Parathyroid adenoma (tissue), 2 donors: ENCODE data around the gene FAM9C.

ENCODE experiments used
- H2AFZ ChIP-seq: fragments of 300-600 bp; sonication (generic); one replicate; pipeline ENCODE4 v1.7.0; 2017; ENCODE audit warnings: antibody characterized with exemption, mild to moderate bottlenecking
- H3K27ac ChIP-seq: fragments of 300-600 bp; sonication (generic); one replicate; pipeline ENCODE4 v1.7.0; 2017
- H3K27me3 ChIP-seq: fragments of 300-600 bp; sonication (generic); one replicate; pipeline ENCODE4 v1.7.0; 2017; ENCODE audit warnings: low read length; ENCODE audit not compliant: control insufficient read depth, insufficient read depth
- H3K36me3 ChIP-seq: fragments of 300-600 bp; sonication (generic); one replicate; pipeline ENCODE4 v1.7.0; 2017; ENCODE audit warnings: low read length; ENCODE audit not compliant: control insufficient read depth, insufficient read depth
- H3K4me1 ChIP-seq: fragments of 300-600 bp; sonication (generic); one replicate; pipeline ENCODE4 v1.7.0; 2017; ENCODE audit warnings: control low read depth
- H3K4me2 ChIP-seq: fragments of 300-600 bp; sonication (generic); one replicate; pipeline ENCODE4 v1.7.0; 2017; ENCODE audit warnings: low read length
- H3K4me3 ChIP-seq: fragments of 300-600 bp; sonication (generic); one replicate; pipeline ENCODE4 v1.7.0; 2017; ENCODE audit warnings: low read depth, low read length
- H3K79me2 ChIP-seq: fragments of 300-600 bp; sonication (generic); one replicate; pipeline ENCODE4 v1.7.0; 2017; ENCODE audit warnings: control low read depth
- H3K9ac ChIP-seq: fragments of 300-600 bp; sonication (generic); one replicate; pipeline ENCODE4 v1.7.0; 2017; ENCODE audit warnings: mild to moderate bottlenecking
- H3K9me3 ChIP-seq: fragments of 300-600 bp; sonication (generic); one replicate; pipeline ENCODE4 v1.7.0; 2017; ENCODE audit warnings: low read length; ENCODE audit not compliant: control insufficient read depth
- CTCF ChIP-seq: fragments of 300-600 bp; sonication (generic); IDR thresholded peaks from one replicate; pipeline ENCODE4 v1.7.0; 2017; ENCODE audit warnings: antibody characterized with exemption, mild to moderate bottlenecking
- donor health status: primary hyperparathyroidism.

FAM9C gene

GRCh38 chrX:13043938-13044337 lies 482 bp downstream of the FAM9C start:
- Histone ChIP-seq H3K79me2 (no peaks in the 10 kb centered on the region), H3K9me3 (no peaks in the 10 kb centered on the region), H2AFZ (no peak overlapping the region), H3K4me2 (no peak overlapping the region), H3K4me1 (no peaks in the 10 kb centered on the region), H3K27me3 (no peaks in the 10 kb centered on the region), H3K9ac (no peak overlapping the region), H3K36me3 (no peaks in the 10 kb centered on the region), H3K27ac (no peak overlapping the region), H3K4me3 (no peak overlapping the region)
- no peak for TF ChIP-seq CTCF

DNA sequence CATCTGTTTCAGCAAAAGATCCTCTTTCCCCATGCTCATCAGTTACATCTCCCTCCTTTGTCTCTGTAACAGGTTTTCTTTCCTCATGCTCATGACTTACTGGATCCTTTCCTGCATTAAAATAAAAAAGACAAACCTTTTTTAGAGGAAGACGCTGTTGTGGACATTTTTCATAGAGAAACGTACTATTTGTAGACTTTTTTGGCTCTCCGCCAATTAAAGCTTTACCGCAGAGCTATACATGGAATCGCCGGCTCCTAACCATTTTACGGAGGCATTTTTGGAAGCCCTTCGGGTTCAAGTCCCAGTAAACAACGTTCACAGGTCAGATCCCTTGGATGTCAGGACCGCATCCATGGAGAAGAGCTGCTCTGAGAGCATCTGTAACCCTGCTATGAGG lies 1.3 kb downstream of the FAM9C start:
- Histone ChIP-seq H3K27ac (no peak overlapping the region), H3K79me2 (no peaks in the 10 kb centered on the region), H3K4me1 (no peaks in the 10 kb centered on the region), H3K36me3 (no peaks in the 10 kb centered on the region), H3K9ac (no peak overlapping the region), H3K27me3 (no peaks in the 10 kb centered on the region), H3K4me2 (no peak overlapping the region), H3K4me3 (no peak overlapping the region), H3K9me3 (no peaks in the 10 kb centered on the region), H2AFZ (no peak overlapping the region)
- no peak for TF ChIP-seq CTCF

DNA sequence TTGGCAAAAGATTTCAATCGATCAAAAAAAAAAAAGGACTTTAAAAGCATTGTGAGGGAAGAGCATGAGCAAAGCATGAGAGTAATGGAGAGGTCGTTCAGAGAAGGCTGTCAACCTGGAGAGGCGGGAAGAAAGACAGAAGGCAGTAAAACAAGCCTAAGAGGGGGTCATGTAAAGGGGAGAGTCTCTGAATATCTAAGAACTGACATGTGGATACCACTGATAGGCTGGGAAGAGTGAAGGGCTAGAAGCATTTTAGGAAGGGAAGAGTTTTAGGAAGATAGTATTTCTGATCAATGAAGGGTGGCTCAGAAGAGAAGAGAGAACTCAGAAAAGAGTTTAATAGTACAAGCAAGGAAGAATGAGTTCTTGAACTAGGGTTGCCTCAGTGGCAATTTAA lies 7.5 kb downstream of the FAM9C start:
- H3K79me2 ChIP-seq: no peaks in the 10 kb centered on the region
- H3K9me3 ChIP-seq: no peaks in the 10 kb centered on the region
- TF ChIP-seq CTCF: no peak
- no peak overlapping the region for H3K4me2 ChIP-seq
- H3K4me1 ChIP-seq: no peaks in the 10 kb centered on the region
- no peaks in the 10 kb centered on the region for H3K36me3 ChIP-seq
- no peak overlapping the region for H3K4me3 ChIP-seq
- no peak overlapping the region for H3K27ac ChIP-seq
- no peak overlapping the region for H3K9ac ChIP-seq
- H2AFZ ChIP-seq: no peak overlapping the region
- no peaks in the 10 kb centered on the region for H3K27me3 ChIP-seq

GRCh38 chrX:13033193-13033592 lies 11.2 kb downstream of the FAM9C start:
- Histone ChIP-seq H3K36me3 (no peaks in the 10 kb centered on the region), H3K4me3 (no peak overlapping the region), H3K27ac (no peak overlapping the region), H3K4me2 (no peak overlapping the region), H3K27me3 (no peaks in the 10 kb centered on the region), H3K9ac (no peak overlapping the region), H3K9me3 (no peaks in the 10 kb centered on the region), H3K4me1 (peaks cover 5% of the 10 kb centered on the region), H3K79me2 (no peaks in the 10 kb centered on the region), H2AFZ (no peak overlapping the region)
- no peak for TF ChIP-seq CTCF

DNA sequence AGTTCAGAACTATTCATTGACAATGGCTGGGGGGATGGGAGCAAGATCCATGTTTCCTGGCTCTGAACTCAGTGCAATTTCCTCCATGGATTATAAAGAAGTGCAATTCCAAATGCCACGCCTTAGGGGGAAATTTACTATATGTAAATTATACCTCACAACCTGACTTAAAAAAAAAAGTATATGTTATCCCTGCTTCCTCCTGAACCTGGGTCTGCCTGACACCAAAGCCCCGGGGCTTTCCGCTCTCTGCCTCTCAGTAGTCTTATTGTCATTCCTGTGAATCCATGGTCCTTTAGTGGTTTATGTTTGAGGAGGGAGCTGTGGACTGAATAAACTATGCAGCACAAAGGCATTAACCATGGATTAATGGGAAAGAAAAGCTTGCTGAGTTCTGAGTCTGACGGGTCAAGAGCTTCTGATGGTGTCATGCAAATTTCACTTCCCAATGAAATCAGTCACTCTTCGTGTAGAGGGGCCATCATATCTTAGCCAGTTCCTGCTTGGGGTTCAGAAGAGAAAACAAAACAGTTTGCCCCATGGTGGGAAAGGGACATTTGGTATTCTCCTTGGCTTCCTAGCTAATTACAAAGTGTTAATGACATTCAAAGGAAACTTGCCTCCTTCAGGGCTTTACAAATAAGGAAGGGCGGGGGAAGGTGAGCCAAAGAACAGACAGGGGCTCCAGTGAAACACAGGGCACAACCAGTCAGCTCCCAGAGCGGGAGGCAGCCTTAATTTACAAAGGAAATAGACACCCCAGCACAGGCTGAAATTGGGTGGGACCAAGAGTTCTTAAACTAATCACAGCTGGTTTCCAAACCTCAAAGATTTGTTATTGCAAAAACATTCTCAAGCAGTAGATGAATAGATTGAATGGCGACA lies 14.3 kb downstream of the FAM9C start:
- Histone ChIP-seq H3K9me3 (no peaks in the 10 kb centered on the region), H3K4me3 (no peak overlapping the region), H3K79me2 (no peaks in the 10 kb centered on the region), H3K9ac (no peak overlapping the region), H3K27me3 (no peaks in the 10 kb centered on the region), H3K4me2 (no peak overlapping the region), H2AFZ (no peak overlapping the region), H3K27ac (no peak overlapping the region), H3K36me3 (no peaks in the 10 kb centered on the region), H3K4me1 (peaks cover 5% of the 10 kb centered on the region)
- TF ChIP-seq CTCF: no peak
